Cardiac muscle cell (in vitro differentiated cells and primary cell): ENCODE data around the gene KXD1. TPM values are rescaled to one million over a fixed set of nuclear protein-coding genes. Genes with fewer than 3 reads are reported as not detected.

Source experiments
- DNase-seq, 2 donors: peaks; one replicate each; pipeline versions ENCODE4 v3.0.0 to v3.0.0-alpha.2; 2010 to 2017; ENCODE audit warnings: low read depth in 1 of 2, low spot score in 1 of 2
- H3K27ac ChIP-seq: fragments of 200-600 bp; sonication (generic); 2 replicates; pipeline ENCODE4 v1.5.1; 2016
- H3K27me3 ChIP-seq: fragments of 200-600 bp; sonication (generic); 2 replicates; pipeline ENCODE4 v1.6.0; 2016; ENCODE audit warnings: control low read depth
- H3K36me3 ChIP-seq: fragments of 200-600 bp; sonication (generic); 2 replicates; pipeline ENCODE4 v1.5.1; 2016; ENCODE audit warnings: control low read depth
- H3K4me1 ChIP-seq: fragments of 200-600 bp; sonication (generic); 2 replicates; pipeline ENCODE4 v1.8.1; 2017; ENCODE audit warnings: low read depth, mild to moderate bottlenecking, mixed run types
- H3K4me3 ChIP-seq: fragments of 200-600 bp; sonication (generic); 2 replicates; pipeline ENCODE4 v1.5.1; 2016; ENCODE audit warnings: mild to moderate bottlenecking
- H3K9me3 ChIP-seq: fragments of 200-600 bp; sonication (generic); 2 replicates; pipeline ENCODE4 v1.5.1; 2017; ENCODE audit warnings: low read depth, mild to moderate bottlenecking, control low read depth
- CTCF ChIP-seq: IDR thresholded peaks from 2 replicates; pipeline ENCODE4 v1.5.1; 2012; ENCODE audit warnings: low read depth, mild to moderate bottlenecking, low read length
- polyA plus RNA-seq: library from polyadenylated mRNA; unstranded; fragments of >200 nt; fragmentation: Nextera tagmentation; extraction: Ambion mirVana; gene quantifications from 2 replicates; pipeline ENCODE4 v1.2.1, GENCODE V29; 2016
- total RNA-seq: library from RNA; depleted of rRNA; stranded (reverse); fragments of >200 nt; gene quantifications from 2 replicates; pipeline ENCODE4 v1.2.3, GENCODE V29; 2016

Gene KXD1
- total and polyA plus RNA-seq, 2 experiments from 2014 or later: 127 to 137 TPM

- DNase-seq: no peak
- peaks cover 93% of the 10 kb centered on the region for H3K27me3 ChIP-seq
- H3K9me3 ChIP-seq: no peaks in the 10 kb centered on the region
- no peaks in the 10 kb centered on the region for H3K36me3 ChIP-seq
- no peak for TF ChIP-seq CTCF
- no peak overlapping the region for H3K27ac ChIP-seq
- H3K4me3 ChIP-seq: no peak overlapping the region
- H3K4me1 ChIP-seq: peaks cover 3% of the 10 kb centered on the region
Observed at GRCh38 chr19:18605546-18606280, 48.0 kb downstream of the KXD1 start.

- peaks cover 97% of the 10 kb centered on the region for H3K27me3 ChIP-seq
- no peak for TF ChIP-seq CTCF
- H3K27ac ChIP-seq: no peak within 1 kb of the TSS
- H3K4me1 ChIP-seq: peaks cover 7% of the 10 kb centered on the region
- DNase-seq: no peak
- H3K36me3 ChIP-seq: no peaks in the 10 kb centered on the region
- H3K9me3 ChIP-seq: no peaks in the 10 kb centered on the region
- no peak within 1 kb of the TSS for H3K4me3 ChIP-seq
Observed at GRCh38 chr19:18606281-18607225, 48.9 kb downstream of the KXD1 start, which contains the start of gene CRLF1. Gene CRLF1, minus strand, starts transcription at chr19:18606799. Its CDS starts 143 bp downstream, at chr19:18606656.

- peaks cover 97% of the 10 kb centered on the region for H3K27me3 ChIP-seq
- H3K4me1 ChIP-seq: peaks cover 9% of the 10 kb centered on the region
- H3K9me3 ChIP-seq: no peaks in the 10 kb centered on the region
- no peaks in the 10 kb centered on the region for H3K36me3 ChIP-seq
- TF ChIP-seq CTCF: no peak
- no peak overlapping the region for H3K27ac ChIP-seq
- no peak for DNase-seq
- no peak overlapping the region for H3K4me3 ChIP-seq
Observed at GRCh38 chr19:18607226-18608101, 49.8 kb downstream of the KXD1 start.

GRCh38 chr19:18608102-18608804, 50.6 kb downstream of the KXD1 start:
- no peak overlapping the region for H3K4me3 ChIP-seq
- peaks cover 15% of the 10 kb centered on the region for H3K4me1 ChIP-seq

More at GRCh38 chr19:18608102-18608804, 50.6 kb downstream of the KXD1 start:
- no peak overlapping the region for H3K27ac ChIP-seq
- no peak for DNase-seq
- peaks cover 97% of the 10 kb centered on the region for H3K27me3 ChIP-seq
- H3K9me3 ChIP-seq: no peaks in the 10 kb centered on the region
- no peaks in the 10 kb centered on the region for H3K36me3 ChIP-seq
- TF ChIP-seq CTCF: no peak
